AG08395 (cell line): Measurements from ENCODE around the gene ACIN1.

ENCODE experiments used
- DNase-seq: peaks from one replicate; pipeline ENCODE4 v3.0.0; 2012; ENCODE audit warnings: mixed read lengths, low spot score

Gene ACIN1

GRCh38 chr14:23042162-23042965, 52.6 kb downstream of the ACIN1 start, which contains the start of gene PSMB11:
Gene PSMB11, plus strand, starts transcription at chr14:23042212. Its CDS starts 14 bp downstream, at chr14:23042226.
- DNase-seq = no peak

DNA sequence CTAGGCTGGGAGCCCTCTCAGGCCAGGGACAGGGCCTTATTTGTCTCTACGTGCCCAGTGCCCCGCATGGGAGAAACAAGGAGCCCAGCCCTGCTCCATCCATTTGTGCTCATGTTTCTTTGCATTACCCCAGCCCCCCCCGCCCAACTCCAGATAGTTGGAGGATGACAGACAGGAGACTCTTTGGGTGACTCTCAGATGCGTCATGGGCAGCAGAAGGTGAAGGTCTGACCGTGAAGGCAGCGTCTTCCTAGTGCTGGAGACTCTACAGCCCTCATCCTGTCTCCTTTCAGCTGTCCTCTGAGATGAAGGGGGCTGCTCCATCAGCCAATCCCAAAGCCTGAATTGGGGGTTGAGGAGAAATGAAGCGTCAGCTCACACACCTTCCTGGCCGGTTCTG, 53.2 kb downstream of the ACIN1 start:
- peak; percentile 21 for DNase-seq

- no peak for DNase-seq
Observed at GRCh38 chr14:23040100-23040499, 54.8 kb downstream of the ACIN1 start.

- no peak for DNase-seq
Observed at GRCh38 chr14:23035303-23036144, 59.4 kb downstream of the ACIN1 start.

DNA sequence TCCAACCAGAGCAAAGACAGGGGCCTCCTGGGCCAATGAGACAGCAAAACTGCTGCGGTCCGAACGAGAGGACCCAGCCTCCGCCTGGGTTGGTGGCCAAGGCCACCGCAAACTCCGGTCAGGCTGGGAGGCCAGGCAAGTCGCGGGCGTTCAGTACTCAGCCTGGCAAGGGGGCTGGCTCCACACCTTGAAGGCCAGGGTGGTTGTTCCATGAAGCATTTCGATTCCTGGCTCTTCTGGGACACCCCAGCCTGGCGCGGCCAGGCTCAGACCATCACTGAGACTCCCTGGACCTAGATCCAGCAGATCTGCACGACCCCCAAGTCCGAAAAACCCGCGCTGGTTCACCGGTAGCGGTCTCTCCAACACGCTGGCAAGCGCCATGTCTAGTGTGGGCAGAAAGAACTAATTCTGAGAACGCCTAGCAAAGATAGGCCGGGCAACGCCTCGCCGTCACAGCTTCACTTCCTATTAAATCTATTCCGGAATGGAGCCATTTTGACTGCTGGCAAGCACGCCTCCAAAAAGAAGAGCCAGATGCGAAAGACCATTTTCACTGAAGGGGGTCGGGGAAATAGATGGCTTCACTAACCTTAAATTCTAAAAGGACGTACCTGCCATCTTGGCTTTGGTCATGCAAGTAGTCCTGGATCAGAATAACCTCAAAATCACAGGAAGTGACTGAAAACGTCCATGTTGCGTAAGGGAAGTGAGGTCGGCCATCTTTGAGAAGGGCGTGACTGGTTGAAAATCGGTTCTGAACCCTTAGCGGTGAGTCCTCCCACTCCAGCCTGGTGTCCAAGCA, 60.2 kb downstream of the ACIN1 start, which contains the start of gene PSMB5:
PSMB5 (minus strand) TSS at position 403 of the 805 bp plus-strand sequence; CDS start at position 384, 19 bp downstream.
- DNase-seq = peak; percentile 96

DNA sequence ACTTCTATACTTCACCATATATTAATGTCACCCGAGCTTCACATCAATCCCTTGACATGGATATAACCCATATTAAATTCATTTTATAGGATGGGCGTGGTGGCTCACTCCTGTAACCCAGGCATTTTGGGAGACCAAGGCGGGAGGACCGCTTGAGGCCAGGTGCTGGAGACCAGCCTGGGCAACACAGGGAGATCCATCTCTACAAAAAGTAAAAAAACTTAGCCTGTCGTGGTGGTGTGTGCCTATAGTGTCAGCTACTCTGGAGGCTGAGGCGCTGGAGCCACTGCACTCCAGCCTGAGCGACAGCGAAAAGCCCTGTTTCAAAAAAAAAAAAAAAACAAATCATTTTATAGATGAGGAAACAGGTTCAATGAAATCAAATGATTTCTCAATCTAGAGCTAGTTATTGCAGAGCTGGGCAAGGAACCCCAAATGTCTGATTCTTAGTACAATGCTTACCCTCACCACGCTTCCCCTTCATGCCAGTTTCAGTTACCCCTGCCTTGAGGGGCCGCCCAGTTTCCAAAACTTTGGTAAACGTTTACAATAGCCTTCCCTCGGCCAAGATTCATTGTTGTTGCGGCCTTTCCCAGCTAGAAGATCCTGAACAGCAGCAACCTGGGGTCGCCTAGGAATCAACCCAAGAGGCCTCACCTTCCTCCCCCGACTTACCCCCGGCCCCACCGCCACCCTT, 61.0 kb downstream of the ACIN1 start:
- DNase-seq = no peak

GRCh38 chr14:23033251-23033727, 61.6 kb downstream of the ACIN1 start:
- no peak for DNase-seq

GRCh38 chr14:23030936-23031335, 64.0 kb downstream of the ACIN1 start:
- DNase-seq = no peak

GRCh38 chr14:23028799-23029198, 66.1 kb downstream of the ACIN1 start:
- no peak for DNase-seq

DNA sequence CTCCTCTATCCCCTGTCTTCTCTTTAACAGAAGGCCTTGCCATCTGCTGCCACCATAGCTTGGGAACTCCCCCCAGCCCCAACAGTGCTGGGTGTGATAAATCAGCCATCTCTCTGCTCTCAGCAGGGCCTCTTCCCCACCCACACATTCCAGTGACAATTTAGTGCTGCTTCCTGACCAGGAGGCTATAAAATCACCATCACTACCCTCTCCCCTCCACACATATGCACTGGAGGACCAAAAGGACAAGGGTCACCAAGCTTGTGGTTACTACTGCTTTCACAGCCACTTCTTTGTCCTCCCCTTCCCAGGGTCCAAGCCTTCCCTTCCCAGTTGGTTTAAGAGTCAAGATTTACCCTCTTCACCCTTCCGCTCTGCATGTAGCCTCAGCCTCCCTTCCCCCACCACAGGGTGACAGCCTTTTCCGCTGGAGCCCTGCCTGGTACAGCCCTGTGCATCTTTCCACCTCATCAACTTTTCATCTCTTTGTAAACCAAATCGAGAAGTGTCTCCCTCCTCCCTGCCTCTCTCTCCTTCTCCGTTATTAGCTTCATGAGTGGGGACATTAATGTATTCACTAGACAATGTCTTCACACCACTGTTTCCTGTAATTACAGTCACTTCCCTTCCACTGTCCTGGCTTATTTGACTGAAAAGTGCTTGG, 69.7 kb downstream of the ACIN1 start:
- no peak for DNase-seq

- no peak for DNase-seq
Observed at GRCh38 chr14:23024612-23025075, 70.3 kb downstream of the ACIN1 start.

DNA sequence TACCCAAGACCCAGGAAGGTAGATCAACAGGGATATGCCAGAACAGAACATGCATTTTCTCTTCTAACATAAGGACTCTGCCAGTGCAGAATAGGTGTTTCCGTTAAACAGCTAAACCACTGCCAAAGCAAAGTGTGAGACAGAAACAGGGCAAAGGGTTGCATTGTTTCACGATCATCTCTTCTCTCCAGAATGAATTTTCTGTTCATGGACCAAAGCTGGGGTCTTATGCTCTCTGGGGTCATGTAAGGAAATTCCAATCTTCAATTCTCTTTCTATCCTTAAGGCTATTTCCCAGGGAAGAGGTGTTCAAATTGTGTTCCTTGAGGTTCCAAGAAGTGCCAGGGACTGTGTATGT, 71.2 kb downstream of the ACIN1 start:
- DNase-seq = no peak

DNA sequence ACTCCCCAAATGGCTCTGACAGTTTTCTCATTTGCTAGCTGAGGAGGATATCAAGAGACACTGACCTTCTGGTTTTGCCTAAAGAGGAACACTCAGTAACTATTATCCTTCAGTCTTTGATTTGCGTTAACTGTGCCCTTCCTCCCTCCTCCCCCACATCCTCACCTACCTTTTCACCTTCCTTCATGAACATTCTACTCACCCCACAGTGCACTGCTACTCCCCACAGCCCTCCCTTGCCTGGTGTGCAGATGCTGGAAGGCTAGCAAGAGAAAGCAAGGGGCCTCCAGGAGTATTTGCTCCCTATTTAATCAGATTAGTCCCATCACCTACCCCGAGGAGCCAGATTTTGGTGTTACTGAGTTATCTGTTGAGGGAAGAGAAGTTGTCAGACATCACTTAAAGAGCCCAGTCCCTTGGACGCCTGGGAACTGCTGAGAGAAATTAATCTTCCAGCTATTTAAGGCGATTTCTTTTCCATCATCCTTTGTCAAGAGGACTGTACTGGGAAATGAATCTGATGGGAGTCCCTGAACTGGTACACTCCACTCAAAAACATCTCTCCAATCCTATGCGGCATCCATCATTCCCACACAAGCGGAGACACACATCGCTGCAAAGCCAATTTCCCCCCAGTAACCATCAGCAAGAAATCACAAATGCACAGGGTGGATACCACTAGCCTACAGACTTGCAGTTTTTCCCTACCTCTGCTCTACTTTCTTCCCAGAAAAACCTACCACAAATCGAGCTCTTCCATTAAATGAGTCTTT, 71.7 kb downstream of the ACIN1 start:
- no peak for DNase-seq

DNA sequence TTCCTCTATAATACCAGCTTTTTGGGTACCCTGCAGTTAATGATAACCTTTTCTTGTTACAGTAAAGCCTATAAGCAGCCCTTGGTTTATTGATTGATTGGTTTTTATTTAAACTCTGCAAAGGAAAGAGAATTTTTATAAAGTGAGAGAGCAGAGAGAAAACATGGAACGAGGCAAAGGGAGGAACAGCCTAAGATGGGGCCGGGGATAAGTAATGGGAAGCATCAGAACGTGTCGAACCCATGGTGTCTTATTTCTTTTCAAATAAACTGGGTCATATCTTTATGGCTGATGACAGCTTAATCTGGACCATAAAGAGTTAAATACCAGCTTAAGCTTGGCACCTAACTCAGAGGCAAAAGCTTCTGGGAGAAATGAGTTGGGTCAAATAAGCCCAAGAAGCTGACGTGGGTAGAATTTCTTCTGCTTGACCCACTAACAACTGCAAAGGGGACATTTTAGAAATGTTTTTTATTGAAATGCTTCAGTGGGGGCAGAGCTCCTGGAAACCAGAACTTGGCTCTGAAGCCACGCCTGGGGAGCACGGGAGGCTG, 73.0 kb downstream of the ACIN1 start:
- no peak for DNase-seq

GRCh38 chr14:23021434-23021833, 73.5 kb downstream of the ACIN1 start:
- DNase-seq = no peak

GRCh38 chr14:23020143-23021128, 74.5 kb downstream of the ACIN1 start:
- DNase-seq = no peak

GRCh38 chr14:23018107-23018506, 76.8 kb downstream of the ACIN1 start:
- DNase-seq = no peak

DNA sequence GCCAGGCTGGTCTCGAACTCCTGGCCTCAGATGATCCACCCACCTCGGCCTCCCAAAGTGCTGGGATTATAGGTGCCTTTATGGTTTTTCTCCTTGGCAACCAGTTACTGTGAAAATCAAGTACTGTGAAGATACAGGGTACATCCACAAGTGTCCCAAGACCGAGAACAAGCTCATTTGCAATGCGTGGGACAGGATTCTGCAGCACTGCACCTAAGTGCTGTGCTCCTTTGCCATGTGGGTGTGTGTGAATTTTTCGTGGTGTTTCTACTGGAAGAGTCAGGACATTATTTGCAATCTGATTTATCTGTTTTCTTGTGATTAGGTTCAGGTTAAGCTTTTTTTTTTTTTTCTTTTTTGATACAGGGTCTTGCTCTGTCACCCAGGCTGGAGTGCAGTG, 77.8 kb downstream of the ACIN1 start:
- no peak for DNase-seq
